Measurements from ENCODE around the gene SAMD9L. TPM values are rescaled to one million over a fixed set of nuclear protein-coding genes. Genes with fewer than 3 reads are reported as not detected.
A peak's percentile ranks its signal among the peaks of the same experiment; 100 is the strongest.

SAMD9L gene
- total RNA-seq: 1.5 and 4.5 TPM in 2 replicates
- 1.5 and 3.4 TPM in 2 replicates for polyA plus RNA-seq

GRCh38 chr7:93148144-93148543, at the start of gene SAMD9L:
SAMD9L (minus strand) TSS chr7:93148385; CDS start chr7:93135971, 12,414 bp downstream.
- H3K9me3 ChIP-seq (ENCODE audit: low read depth): no peaks in the 10 kb centered on the region
- H3K79me2 ChIP-seq: no peaks in the 10 kb centered on the region
- peak within 1 kb of the TSS; percentile 61 for H3K4me2 ChIP-seq
- no peak within 1 kb of the TSS for H3K4me3 ChIP-seq
- no peaks in the 10 kb centered on the region for H3K9me2 ChIP-seq (replicated peaks; ENCODE audit: insufficient read depth)
- no peak within 1 kb of the TSS for H3K27ac ChIP-seq
- no peaks in the 10 kb centered on the region for H3K36me3 ChIP-seq (replicated peaks; ENCODE audit: insufficient read depth, low read depth)
- no peaks in the 10 kb centered on the region for H3K27me3 ChIP-seq
- no peak for DNase-seq (ENCODE audit: low spot score)
- WGBS (ENCODE audit: low lambda C conversion rate, missing lambda C conversion rate): 70% methylated on average over 2 of the region's 2 CpGs
- peak within 1 kb of the TSS; percentile 32 for H2AFZ ChIP-seq
- H3K4me1 ChIP-seq (ENCODE audit: insufficient read depth): peaks cover 4% of the 10 kb centered on the region
- TF ChIP-seq, protein P1, sequence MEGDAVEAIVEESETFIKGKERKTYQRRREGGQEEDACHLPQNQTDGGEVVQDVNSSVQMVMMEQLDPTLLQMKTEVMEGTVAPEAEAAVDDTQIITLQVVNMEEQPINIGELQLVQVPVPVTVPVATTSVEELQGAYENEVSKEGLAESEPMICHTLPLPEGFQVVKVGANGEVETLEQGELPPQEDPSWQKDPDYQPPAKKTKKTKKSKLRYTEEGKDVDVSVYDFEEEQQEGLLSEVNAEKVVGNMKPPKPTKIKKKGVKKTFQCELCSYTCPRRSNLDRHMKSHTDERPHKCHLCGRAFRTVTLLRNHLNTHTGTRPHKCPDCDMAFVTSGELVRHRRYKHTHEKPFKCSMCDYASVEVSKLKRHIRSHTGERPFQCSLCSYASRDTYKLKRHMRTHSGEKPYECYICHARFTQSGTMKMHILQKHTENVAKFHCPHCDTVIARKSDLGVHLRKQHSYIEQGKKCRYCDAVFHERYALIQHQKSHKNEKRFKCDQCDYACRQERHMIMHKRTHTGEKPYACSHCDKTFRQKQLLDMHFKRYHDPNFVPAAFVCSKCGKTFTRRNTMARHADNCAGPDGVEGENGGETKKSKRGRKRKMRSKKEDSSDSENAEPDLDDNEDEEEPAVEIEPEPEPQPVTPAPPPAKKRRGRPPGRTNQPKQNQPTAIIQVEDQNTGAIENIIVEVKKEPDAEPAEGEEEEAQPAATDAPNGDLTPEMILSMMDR (IDR thresholded peaks at IDR 0.05; ENCODE audit: poor library complexity): no peak
- TF ChIP-seq EZH2phosphoT487 (IDR thresholded peaks at IDR 0.05; ENCODE audit: low read depth, severe bottlenecking, unreplicated experiment) (no peak), EZH2 (IDR thresholded peaks at IDR 0.05; ENCODE audit: borderline replicate concordance) (no peak)
- no peaks in the 10 kb centered on the region for H4K20me1 ChIP-seq (ENCODE audit: insufficient read depth, poor library complexity, severe bottlenecking)

DNA sequence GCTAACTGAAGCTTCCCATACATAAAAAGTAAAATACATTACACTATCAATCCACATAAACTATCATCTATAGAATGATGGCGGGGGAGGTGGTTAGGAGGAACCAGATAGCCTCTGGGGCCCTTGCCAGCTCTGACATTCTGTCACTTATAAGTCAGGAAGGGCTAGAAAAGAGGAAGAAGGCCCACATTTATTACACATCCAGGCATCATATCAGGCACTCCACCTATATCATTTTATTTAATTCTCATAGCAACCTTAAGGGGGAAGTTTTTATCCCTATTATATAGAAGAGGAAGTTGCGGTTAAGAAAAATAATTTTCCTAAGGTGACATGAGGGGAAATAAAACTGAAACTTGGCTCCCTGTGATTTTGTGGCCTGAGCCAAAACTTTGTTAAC, 48.2 kb upstream of the SAMD9L start:
- Histone ChIP-seq H3K4me1 (ENCODE audit: insufficient read depth) (no peaks in the 10 kb centered on the region), H3K27me3 (no peaks in the 10 kb centered on the region), H4K20me1 (ENCODE audit: insufficient read depth, poor library complexity, severe bottlenecking) (no peaks in the 10 kb centered on the region), H3K4me3 (no peak overlapping the region), H3K4me2 (no peak overlapping the region), H3K27ac (no peak overlapping the region), H2AFZ (no peak overlapping the region), H3K9me2 (replicated peaks; ENCODE audit: insufficient read depth) (no peaks in the 10 kb centered on the region), H3K79me2 (no peaks in the 10 kb centered on the region), H3K36me3 (replicated peaks; ENCODE audit: insufficient read depth, low read depth) (no peaks in the 10 kb centered on the region), H3K9me3 (ENCODE audit: low read depth) (no peaks in the 10 kb centered on the region)
- 90% methylated on average over 2 of the region's 2 CpGs for WGBS (ENCODE audit: low lambda C conversion rate, missing lambda C conversion rate)
- TF ChIP-seq EZH2 (IDR thresholded peaks at IDR 0.05; ENCODE audit: borderline replicate concordance): no peak
- TF ChIP-seq, protein P1 (IDR thresholded peaks at IDR 0.05; ENCODE audit: poor library complexity): no peak
- TF ChIP-seq EZH2phosphoT487 (IDR thresholded peaks at IDR 0.05; ENCODE audit: low read depth, severe bottlenecking, unreplicated experiment): no peak
- no peak for DNase-seq (ENCODE audit: low spot score)

GRCh38 chr7:93194386-93194785, 46.2 kb upstream of the SAMD9L start:
- H3K9me3 ChIP-seq (ENCODE audit: low read depth): no peaks in the 10 kb centered on the region
- peak; percentile 12 for DNase-seq (ENCODE audit: low spot score)
- no peaks in the 10 kb centered on the region for H3K79me2 ChIP-seq
- 55% methylated on average over 3 of the region's 3 CpGs for WGBS (ENCODE audit: low lambda C conversion rate, missing lambda C conversion rate)
- no peak overlapping the region for H2AFZ ChIP-seq
- no peak overlapping the region for H3K4me2 ChIP-seq
- no peaks in the 10 kb centered on the region for H3K36me3 ChIP-seq (replicated peaks; ENCODE audit: insufficient read depth, low read depth)
- TF ChIP-seq EZH2 (IDR thresholded peaks at IDR 0.05; ENCODE audit: borderline replicate concordance) (no peak), EZH2phosphoT487 (IDR thresholded peaks at IDR 0.05; ENCODE audit: low read depth, severe bottlenecking, unreplicated experiment) (no peak)
- TF ChIP-seq, protein P1 (IDR thresholded peaks at IDR 0.05; ENCODE audit: poor library complexity): no peak
- H3K4me3 ChIP-seq: no peak overlapping the region
- H3K27me3 ChIP-seq: no peaks in the 10 kb centered on the region
- H3K27ac ChIP-seq: peak overlapping the region; percentile 45
- no peaks in the 10 kb centered on the region for H3K4me1 ChIP-seq (ENCODE audit: insufficient read depth)
- no peaks in the 10 kb centered on the region for H4K20me1 ChIP-seq (ENCODE audit: insufficient read depth, poor library complexity, severe bottlenecking)
- no peaks in the 10 kb centered on the region for H3K9me2 ChIP-seq (replicated peaks; ENCODE audit: insufficient read depth)

Data from hepatocyte (in vitro differentiated cells).